ENCODE measurements around the gene MAP7D3.

DNA sequence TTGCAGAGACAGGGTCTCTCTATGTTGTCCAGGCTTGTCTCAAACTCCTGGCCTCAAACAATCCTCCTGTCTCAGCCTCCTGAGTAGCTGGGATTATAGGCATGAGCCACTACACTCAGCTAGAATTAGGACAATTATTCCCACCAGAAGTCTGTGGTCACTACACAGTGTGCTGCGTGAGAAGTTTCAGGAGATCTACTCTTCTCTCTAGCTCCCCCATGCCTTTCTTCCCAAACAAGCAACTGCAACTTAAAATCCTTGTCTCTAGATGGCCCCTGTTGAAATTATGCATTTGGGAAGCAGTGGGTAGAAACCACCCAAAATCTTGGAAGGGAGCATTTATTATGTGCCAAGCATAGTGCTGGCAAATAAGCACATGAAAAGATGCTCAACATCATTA lies 21.1 kb upstream of the MAP7D3 start:
- TF ChIP-seq, protein P1, sequence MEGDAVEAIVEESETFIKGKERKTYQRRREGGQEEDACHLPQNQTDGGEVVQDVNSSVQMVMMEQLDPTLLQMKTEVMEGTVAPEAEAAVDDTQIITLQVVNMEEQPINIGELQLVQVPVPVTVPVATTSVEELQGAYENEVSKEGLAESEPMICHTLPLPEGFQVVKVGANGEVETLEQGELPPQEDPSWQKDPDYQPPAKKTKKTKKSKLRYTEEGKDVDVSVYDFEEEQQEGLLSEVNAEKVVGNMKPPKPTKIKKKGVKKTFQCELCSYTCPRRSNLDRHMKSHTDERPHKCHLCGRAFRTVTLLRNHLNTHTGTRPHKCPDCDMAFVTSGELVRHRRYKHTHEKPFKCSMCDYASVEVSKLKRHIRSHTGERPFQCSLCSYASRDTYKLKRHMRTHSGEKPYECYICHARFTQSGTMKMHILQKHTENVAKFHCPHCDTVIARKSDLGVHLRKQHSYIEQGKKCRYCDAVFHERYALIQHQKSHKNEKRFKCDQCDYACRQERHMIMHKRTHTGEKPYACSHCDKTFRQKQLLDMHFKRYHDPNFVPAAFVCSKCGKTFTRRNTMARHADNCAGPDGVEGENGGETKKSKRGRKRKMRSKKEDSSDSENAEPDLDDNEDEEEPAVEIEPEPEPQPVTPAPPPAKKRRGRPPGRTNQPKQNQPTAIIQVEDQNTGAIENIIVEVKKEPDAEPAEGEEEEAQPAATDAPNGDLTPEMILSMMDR (IDR thresholded peaks at IDR 0.05), result no peak
- TF ChIP-seq POLR2A (IDR thresholded peaks at IDR 0.05), result no peak
